Esophagus muscularis mucosa (tissue), 3 donors: Measurements from ENCODE around the gene RNF220.

Source experiments
- EP300 ChIP-seq: sonication (generic); formaldehyde crosslinking; IDR thresholded peaks from one replicate; pipeline ENCODE4 v1.6.1; 2017; ENCODE audit warnings: antibody characterized with exemption
- TF ChIP-seq, protein P1 (sequence below), 3 experiments: fragments of 200-600 bp in 2 of 3; fragments of 450-650 bp in 1 of 3; sonication (generic) in 2 of 3; IDR thresholded peaks; one replicate each; pipeline ENCODE4 v1.5.1; 2017 to 2019; ENCODE audit warnings: antibody characterized with exemption in 3 of 3, mild to moderate bottlenecking in 2 of 3, moderate library complexity in 1 of 3

DNA sequence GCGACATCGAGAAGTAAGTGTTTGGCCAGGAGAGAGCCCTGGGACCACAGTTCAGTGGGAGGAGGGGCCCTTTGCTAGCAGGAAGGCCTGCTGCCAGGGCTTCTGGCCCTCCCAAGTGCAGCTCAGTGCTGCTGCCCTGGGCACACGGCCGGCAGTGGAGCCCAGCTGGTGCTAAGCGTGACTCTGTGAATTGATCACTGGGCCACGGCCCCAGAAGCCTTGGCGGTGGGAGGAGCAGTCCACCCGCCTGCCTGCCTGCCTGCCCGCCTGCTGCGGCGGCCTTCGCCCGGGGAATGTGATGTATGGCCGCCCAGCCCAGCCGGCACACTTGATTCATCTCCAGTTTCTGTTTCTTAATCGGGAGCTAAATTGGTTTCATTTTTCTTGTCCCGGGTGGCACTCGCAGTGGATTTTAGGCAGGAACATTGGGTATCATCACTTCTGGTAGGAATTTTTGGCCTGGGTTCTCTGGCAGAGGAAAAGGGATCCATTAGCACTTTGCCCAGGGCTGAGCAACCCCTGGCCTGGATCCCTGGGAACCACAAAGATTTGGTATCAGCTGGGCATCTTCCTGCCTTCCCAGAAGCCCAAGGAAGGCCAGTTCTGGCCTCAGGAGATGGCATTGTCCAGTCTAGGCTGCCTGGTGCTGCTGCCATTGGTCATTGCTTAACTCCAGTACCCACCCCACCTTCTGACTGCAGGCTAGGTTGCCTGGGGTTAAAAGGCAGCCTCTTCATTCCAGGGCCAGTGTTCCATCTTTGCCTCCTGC, 240.6 kb downstream of the RNF220 start:
- no peak for TF ChIP-seq EP300
- TF ChIP-seq, protein P1, sequence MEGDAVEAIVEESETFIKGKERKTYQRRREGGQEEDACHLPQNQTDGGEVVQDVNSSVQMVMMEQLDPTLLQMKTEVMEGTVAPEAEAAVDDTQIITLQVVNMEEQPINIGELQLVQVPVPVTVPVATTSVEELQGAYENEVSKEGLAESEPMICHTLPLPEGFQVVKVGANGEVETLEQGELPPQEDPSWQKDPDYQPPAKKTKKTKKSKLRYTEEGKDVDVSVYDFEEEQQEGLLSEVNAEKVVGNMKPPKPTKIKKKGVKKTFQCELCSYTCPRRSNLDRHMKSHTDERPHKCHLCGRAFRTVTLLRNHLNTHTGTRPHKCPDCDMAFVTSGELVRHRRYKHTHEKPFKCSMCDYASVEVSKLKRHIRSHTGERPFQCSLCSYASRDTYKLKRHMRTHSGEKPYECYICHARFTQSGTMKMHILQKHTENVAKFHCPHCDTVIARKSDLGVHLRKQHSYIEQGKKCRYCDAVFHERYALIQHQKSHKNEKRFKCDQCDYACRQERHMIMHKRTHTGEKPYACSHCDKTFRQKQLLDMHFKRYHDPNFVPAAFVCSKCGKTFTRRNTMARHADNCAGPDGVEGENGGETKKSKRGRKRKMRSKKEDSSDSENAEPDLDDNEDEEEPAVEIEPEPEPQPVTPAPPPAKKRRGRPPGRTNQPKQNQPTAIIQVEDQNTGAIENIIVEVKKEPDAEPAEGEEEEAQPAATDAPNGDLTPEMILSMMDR (IDR thresholded peaks at IDR 0.05), result no peak
